ENCODE results near the gene EVC.

GRCh38 chr4:5826437-5827107 lies 115.6 kb downstream of the EVC start:
- TF ChIP-seq CTCF (IDR thresholded peaks at IDR 0.05): no peak
- no peak for TF ChIP-seq POLR2A (IDR thresholded peaks at IDR 0.05)
- TF ChIP-seq EP300 (IDR thresholded peaks at IDR 0.05): no peak

All from tibial nerve (tissue), 4 donors.